Lung microvascular endothelial cell (primary cell): ENCODE measurements around the gene ZNF135. TPM values are rescaled to one million over a fixed set of nuclear protein-coding genes. Genes with fewer than 3 reads are reported as not detected.
A peak's percentile ranks its signal among the peaks of the same experiment; 100 is the strongest.

Experiments
- DNase-seq, 2 donors: peaks; one replicate each; pipeline versions ENCODE4 v3.0.0 to v3.0.0-alpha.2; 2010; ENCODE audit warnings: low read depth in 2 of 2
- total RNA-seq: library from RNA; depleted of rRNA; stranded (reverse); fragments of >200 nt; gene quantifications from 2 replicates; pipeline ENCODE4 v1.2.1, GENCODE V29; 2014

ZNF135 gene
- total RNA-seq: 0.65 and 2.8 TPM in 2 replicates

DNA sequence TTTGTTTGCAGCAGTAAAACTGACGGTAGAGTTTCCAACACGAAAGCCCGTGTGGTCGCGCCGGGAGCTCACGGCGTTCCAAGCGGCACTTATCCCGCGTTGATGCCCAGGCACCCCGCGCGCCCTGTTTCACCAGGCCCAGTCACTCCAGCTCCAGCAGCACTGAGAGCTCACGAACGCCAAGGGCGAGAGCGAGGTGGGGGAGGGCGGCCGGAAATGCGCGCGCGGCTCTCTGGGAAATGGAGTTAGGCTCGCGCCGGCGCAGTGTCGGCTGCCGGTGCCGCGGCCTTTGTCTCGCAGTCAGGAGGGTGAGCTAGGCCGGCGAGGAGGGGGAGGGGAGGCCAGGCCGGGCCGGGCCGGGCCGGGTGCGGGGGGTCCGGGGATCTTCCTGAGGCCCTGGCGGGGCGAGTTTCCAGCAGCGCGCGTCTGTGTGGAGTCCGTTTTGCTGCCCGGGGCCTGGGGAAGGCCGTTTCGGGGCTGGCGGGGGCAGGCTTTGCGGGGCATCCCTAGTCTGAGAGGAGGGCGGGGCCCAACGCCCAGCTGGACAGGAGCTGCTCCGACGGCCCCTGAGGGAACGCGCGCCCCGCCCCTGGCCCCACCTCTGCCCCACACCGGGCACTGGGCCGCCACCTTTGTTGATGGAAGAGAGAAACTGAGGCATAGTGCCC, at the start of gene ZNF135:
TSS of gene ZNF135 (plus strand) at position 280 of the 668 bp plus-strand sequence. CDS start 721 bp downstream, outside the sequence.
- peak; percentile 41 to 54 for DNase-seq

DNA sequence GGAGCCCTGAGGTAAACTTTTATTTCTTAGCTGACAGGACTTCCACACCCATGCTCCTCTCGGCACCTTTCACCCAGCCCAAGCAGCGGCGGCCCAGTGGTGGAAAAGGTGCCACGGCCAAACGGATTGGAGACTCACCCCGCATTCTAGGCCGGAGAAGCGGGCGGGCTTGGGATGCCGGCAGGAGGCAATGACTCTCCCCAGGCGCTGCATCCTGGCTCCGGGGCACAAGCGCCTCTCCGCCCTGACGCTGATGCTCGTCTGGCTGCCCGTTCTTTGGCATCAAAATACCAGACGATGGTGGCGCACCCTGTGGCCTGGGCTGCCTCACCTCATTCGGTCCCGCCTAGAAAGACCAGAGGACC, 49.8 kb upstream of the ZNF135 start:
- DNase-seq: no peak

DNA sequence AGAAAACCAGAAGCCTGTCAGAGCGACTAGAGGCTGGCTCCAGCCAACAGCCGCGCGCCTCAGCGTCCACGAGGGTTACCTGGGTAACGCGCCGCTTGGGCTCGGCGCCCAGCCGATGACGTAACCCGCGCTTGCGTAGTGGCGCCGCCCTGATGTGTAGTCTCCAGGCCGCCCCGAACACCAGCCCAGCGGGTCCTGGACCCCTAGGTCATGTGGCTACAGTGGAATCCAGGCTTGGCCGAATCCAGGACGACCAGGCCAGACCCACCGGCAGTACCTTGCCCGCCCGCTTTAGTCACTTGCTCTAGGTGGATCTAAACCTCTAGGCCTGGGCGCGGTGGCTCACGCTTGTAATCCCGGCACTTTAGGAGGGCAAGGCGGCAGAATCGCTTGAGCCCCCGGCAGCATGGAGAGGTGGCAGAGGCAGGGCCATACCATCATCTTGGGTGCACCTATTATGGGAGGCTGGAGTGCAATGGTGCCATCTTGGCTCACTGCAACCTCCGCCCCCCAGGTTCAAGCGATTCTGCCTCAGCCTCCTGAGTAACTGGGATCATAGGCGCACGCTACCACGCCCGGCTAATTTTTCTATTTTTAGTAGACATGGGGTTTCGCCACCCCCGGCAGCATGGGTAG, 49.3 kb upstream of the ZNF135 start:
- DNase-seq: peak; percentile 59 to 69

DNA sequence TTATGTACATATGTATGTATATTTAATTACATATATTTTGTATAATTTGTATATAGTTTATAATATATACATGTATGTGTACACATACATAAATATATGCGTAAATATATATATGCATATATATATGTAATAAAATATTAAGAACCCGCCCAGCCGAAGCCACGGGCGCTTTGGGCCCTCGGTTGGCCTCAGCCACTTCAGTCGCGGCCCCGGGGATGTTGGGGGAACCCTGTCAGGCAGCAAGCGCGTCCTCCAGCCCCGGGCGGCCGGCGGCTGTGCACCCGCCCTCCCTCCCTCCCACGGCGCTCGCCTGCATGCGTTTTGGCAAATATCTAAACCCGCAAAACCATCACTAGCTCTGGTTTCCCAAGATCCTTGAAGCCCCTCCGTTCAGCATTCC, 48.6 kb upstream of the ZNF135 start:
- DNase-seq: no peak

DNA sequence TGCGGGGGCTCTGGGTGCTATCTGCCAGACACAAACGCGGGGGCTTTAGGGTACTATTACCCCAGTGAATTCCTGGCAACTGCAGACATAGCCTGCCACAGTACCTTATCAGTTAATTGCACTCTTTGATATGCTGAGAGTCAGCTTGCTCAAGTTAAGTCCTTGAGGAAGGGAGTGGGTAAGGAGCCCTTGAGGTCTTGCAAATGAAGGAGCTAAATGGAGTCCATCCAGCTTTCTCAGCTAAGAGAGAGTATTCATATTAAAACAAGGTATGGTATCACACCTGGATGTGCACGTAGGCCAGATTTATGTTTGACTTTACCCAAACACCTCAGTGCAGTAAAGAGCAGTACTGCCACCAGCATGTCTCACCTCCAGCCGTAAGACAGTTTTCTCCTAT, 44.9 kb upstream of the ZNF135 start:
- no peak for DNase-seq

DNA sequence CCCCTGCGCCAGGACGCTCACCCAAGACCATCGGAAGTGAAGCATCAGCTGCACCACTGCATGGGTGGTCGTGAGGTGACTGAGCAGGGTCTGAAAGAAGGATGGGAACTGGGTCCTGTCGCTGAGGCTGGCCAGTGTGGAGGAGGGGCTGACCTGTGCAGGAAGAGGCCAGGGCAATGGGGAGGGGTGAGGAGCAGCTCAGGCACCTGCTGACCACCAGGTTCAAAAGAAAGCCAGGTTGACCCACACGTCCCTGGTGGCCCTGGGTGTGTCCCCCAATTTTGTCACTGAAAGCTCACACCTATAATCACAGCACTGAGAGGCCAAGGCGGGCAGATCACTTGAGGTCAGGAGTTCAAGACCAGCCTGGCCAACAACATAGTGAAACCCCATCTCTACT, 39.0 kb upstream of the ZNF135 start:
- no peak for DNase-seq

DNA sequence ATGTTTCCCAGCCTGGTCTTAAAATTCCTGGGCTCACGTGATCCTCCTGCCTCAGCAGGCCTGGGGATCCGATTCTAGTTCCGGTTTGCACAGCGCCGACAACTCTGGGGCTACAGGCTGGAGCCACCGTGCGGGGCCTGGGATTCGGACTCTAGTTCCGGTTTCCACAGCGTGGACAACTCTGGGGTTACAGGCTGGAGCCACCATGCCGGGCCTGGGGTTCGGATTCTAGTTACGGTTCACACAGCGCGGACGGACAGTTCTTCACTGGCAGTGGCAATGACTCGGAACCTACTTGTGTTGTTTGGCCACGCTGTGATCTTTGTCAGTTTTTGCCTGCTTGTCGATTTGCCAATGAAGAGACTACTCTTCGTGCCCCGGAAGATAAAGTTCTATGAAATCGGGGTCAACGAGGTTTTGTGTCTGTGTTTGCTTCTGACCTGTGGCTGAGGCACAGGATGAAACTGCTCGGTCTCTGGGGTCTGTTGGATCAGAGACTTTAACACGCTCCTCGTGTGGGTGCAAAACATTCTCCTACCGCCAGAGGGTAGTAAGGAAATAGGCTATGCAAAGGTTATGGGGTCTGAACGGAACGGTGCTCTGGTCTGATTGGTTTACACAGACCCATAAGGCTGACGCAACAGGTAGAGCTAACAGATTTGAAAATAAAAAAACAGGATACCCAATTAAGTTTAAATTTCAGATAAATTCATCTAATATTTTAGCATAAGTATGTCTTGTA, 37.4 kb upstream of the ZNF135 start:
- peak; percentile 27 for DNase-seq

DNA sequence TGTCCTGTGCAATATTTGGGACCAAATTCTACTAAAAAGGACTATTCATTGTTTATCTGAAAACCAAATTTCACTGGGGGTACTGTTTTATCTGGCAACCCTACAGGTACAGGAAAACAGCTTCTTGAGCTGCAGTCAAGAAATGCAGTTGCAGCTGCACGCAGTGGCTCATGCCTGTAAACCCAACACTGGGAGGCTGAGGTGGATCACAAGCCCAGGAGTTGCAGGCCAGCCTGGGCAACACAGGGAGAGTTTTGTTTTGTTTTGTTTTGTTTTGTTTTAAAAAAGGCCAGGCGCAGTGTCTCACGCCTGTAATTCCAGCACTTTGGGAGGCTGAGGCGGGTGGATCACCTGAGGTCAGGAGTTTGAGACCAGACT, 36.8 kb upstream of the ZNF135 start:
- DNase-seq: no peak

DNA sequence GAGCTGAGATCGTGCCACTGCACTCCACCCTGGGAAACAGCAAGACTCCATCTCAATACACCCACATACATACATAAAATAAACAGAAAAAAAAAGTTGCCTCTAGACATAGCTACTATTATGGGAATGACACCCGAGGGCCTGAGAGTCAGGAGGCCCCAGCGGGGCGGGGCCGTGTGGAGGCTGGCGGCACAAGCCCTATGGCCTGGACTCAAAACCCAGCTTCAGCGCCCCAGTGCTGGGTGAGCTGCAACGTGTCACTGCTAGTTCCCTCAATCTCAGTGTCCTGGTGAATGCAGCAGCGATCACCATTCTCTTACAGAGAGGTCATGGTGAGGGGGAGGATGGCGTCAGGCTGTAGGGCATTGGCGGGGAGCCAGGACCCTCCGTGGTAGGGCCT, 34.4 kb upstream of the ZNF135 start:
- DNase-seq: no peak

DNA sequence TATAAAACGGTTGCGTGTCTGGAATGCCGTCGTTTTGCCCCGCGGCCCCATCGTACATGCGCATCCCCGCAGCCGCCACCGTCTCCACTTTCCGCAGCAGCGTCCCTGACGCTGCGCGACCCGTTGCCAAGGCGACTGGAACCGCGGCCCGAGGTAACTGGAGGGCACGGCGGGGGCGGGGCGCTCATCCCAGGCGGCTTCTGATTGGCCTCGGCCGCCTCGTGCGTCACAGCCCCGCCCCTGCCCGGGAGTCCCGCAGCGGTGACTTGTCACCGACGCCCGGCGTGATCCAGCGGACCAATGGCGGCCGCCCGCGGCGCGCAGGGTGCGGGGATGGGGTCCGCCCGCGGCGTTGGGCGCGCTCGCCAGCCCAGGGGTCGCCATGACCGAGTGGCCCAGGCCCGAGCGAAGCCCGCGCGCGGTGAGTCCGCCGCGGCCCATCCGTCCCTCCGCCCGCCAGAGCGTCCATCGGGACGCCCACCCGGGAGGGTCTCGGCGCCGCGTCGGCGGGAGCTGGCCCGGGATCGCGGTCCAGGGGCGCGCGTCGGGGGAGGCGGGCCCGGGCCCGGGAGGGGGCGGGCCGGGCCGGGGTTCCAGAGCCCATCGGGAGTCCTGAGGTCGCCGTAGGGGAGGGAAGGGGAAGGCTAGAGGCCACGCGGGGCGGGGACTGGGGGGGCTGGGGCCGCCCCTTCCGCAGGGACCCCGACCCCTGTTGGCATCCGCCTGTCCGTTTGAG, 25.2 kb upstream of the ZNF135 start, which contains the start of gene ZSCAN1:
TSS of gene ZSCAN1 (plus strand) at position 285 of the 736 bp plus-strand sequence. CDS start 3,812 bp downstream, outside the sequence.
- peak; percentile 20 to 71 for DNase-seq

DNA sequence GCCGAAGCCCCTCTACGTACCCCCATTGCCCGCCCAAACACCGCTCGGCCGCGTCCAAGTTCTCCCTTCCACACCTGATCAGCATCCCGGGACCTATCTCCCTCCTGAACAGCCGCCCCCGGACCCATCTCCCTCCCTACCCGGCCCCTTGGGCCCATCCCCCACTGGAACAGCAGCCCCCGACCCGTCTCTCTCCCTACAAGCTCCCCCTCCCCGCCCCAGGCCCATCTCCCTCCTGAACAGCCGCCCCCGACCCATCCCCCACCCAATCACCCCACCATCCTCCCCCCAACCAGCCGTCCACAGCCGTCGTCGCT, 24.6 kb upstream of the ZNF135 start:
- DNase-seq: no peak

DNA sequence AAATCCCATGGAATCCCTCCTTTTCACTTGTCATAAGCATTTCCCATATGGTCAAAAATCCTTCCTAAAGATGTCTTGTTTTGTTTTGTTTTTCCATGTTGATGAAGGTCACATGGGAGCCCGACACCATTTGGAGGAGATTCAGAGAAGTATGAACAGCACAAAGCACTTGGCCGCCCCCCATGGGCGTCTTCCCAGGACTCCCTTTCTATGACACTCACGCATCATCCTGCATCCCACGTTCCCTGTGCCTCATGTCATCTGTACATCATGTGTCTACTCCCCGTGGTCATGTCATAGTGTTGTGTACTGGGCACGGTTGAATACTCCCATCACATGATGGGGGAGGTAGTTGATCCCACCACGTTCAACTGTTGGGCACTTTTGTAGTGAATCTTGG, 23.2 kb upstream of the ZNF135 start:
- DNase-seq: no peak

DNA sequence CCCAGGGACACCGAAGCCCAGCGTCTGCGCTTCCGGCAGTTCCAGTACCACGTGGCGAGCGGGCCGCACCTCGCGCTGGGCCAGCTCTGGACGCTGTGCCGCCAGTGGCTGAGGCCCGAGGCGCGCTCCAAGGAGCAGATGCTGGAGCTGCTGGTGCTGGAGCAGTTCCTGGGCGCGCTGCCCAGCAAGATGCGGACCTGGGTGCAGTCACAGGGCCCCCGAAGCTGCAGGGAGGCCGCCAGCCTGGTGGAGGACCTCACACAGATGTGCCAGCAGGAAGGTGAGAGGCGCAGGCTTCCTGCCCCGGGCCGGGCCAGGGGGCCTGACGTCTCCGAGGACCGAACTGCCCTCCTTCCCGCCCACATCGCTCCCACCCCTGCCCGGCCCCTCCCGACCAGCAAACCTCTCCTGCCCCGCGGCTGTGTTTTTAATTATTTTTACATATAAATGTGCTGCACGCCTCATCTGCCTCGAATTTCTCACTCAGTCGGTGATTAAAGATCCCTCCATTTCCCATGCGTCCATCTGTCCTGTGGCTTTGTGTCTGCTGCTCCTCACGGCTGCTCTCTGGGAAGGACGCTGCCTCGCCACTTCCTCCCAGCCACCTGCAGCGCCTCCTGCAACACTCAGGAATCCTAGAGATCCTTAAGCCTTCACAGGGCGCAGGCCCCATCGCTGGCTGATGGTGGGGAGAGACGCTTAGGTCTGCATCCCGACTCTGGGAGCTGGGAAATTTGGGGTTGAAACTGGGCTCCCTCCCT, 21.0 kb upstream of the ZNF135 start:
- DNase-seq: no peak

DNA sequence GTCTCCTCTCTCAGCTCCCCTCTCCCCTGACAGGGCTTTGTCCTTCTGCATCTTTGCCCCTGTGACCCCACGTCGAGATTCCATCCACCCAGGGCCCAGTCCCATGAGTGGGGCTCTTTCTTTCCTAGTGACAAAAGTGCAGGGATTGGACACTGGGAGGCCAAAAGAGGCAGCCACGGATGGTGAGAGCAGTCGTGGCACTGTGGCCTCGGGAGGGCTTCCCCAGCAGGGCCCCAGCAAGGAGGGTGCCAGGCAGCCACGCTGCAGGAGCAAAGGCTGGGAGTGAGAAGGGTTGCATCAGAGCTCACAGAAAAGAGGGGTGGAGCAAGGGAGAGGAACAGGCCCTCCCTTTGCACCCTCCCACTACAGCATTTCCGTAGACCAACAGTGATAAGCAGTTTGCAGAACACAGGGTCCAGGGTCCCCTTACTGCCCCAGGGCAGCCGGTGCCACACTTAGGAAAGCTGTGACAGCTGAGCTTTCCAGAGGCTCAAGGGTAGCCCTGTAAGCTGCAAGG, 20.3 kb upstream of the ZNF135 start:
- DNase-seq: no peak

DNA sequence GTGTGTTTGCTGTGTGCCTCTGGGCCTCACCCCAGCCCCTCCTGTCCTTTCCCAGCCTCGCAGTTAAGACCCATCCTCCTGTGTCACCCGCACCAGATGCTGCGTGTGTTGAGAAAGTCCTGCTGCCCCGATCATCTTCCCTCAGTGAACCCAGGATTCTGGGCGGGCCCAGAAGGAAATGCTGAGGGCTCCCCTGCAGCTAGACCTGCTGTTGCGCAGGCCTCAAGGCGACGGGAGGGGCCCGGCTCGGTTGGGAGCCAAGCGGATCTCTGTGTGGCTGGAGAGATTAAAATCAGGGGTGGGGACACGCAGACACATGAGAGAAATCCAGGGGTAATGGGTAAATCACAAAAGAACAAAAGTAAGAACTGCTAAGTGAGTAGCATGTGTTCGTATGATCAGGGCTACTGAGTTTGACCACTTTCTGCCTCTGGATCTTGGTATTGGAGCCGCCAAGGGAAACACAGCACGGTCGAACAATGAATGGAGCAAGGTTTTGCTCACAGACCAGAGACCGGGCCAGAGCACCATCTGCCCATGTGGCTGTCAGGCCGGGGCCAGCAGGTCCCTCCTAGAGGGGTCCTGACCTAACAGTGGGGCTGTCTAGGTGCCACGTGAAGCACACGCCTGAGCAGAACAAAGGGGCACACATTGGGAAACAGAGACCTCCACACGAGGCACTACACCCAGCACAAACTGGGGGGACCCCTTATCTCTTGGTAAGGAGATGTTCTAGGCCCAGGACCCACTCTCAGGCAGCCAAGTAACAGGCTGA, 18.1 kb upstream of the ZNF135 start:
- DNase-seq: no peak

DNA sequence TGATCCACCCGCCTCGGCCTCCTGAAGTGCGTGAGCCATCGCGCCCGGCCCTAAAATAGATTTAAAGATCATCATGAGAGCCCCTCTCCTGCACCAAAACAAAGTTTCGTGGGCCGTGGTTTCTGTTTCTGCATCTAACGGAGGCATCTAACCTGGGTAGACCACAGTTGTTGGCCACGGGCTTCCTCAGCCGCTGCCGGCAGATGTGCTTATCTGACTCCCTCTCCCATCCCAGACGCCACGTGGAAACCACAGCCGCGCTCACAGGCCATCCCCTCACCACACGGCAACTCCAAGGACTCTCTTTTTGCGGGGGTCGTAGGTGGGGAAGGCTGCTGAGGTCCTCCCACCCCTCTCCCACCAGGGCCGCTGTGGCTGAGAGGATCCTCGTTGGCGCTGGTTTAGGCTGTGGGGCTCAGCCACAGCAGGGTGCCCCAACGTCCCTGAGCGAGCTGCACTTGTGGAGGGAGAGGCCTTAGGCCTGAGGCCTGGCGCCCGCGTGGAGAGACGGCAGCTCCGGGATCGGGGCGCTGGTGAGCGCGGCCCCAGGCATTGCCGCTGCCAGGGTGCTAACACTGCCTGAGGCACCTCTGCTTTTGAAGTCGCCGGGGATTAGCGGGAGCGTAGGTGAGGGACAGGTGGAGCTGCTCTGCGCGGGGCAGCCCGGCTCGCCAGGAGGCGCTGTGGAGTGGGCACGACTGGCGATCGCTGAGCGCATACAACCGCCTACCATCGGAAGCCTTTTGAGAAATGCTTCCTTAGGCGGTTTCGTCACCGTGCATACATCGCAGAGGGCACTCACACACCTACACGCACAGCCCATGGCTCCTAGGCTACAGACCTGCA, 16.4 kb upstream of the ZNF135 start:
- DNase-seq: no peak

DNA sequence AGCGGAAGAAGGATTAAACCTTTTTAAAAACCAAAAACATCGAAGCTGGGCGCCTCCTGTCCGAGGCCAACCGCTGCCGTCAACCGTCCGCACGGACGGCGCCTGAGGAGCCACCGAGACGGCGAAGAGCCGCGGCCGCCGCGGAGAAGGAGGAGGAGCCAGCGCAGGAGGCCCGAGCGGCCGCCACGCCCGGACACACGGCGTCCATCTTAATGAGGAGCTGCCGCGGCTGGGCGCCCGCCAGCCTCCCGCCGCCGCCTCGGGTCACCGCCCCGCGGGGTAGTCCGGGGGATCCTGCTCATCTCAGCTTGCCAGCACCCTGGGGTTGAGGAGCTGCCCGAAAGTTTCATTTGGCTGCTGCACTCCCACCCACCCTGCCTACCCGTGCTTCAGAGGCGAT, 14.7 kb upstream of the ZNF135 start:
- no peak for DNase-seq

DNA sequence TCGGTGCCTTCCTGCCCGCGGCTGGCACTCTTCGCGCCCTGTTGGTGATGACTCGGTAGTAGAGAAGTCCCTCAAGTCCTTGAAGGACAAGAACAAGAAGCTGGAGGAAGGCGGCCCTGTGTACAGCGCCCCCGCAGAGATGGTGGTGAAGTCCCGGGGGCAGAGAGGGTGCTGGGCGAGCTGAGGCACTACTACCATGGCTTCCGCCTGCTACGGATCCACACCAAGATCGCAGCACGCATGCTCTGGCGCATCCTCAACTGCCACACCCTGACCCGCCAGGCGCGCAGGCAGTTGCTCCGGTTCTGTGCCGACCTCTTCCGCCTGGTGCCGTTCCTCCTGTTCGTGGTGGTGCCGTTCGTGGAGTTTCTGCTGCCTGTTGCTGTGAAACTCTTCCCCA, 14.2 kb upstream of the ZNF135 start:
- no peak for DNase-seq

DNA sequence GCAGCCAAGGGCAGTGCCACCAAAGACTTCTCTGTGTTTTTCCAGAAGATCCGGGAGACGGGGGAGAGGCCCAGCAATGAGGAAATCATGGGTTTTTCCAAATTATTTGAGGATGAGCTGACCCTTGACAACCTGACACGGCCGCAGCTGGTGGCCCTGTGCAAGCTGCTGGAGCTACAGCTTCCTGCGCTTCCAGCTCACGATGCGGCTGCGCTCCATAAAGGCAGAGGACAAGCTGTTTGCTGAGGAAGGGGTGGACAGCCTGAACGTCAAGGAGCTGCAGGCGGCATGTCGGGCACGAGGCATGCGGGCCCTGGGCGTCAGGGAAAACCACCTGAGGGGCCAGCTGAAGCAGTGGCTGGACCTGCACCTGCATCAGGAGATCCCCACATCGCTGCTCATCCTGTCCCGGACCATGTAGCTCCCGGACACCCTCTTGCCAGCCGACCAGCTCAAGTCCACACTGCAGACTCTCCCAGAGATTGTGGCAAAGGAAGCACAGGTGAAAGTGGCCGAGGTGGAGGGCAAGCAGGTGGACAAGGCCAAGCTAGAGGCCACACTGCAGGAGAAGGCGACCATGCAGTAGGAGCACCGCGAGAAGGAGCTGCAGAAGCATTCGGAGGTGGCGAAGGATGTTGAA, 13.6 kb upstream of the ZNF135 start:
- DNase-seq: no peak
